ENCODE results near the gene NOSIP. TPM values are rescaled to one million over a fixed set of nuclear protein-coding genes. Genes with fewer than 3 reads are reported as not detected.

NOSIP gene
- total RNA-seq, 2 donors from 2014 or later, result 66.0 to 72.7 TPM

- ATAC-seq (replicated peaks in 1 of 2), result no peak
- Mint-ChIP-seq H3K9me3 (no peaks in the 10 kb centered on the region), H3K4me1 (ENCODE audit: low read depth) (peaks cover 33% of the 10 kb centered on the region), H3K27ac (no peak overlapping the region), H3K27me3 (ENCODE audit: low read depth) (no peaks in the 10 kb centered on the region), H3K4me3 (no peak overlapping the region), H3K36me3 (ENCODE audit: insufficient read depth in 2 of 2) (no peaks in the 10 kb centered on the region)
- DNase-seq, result no peak
Observed at GRCh38 chr19:49544154-49544553, 36.2 kb downstream of the NOSIP start.

- Mint-ChIP-seq H3K9me3 (no peaks in the 10 kb centered on the region), H3K27ac (no peak overlapping the region), H3K27me3 (ENCODE audit: low read depth) (no peaks in the 10 kb centered on the region), H3K36me3 (ENCODE audit: insufficient read depth in 2 of 2) (no peaks in the 10 kb centered on the region), H3K4me1 (ENCODE audit: low read depth) (peaks cover 21% of the 10 kb centered on the region), H3K4me3 (no peak overlapping the region)
- DNase-seq, result no peak
- no peak for ATAC-seq (replicated peaks in 1 of 2)
Observed at GRCh38 chr19:49543032-49543431, 37.3 kb downstream of the NOSIP start.

GRCh38 chr19:49542446-49542845 is 37.9 kb downstream of the NOSIP start:
- DNase-seq, result no peak

GRCh38 chr19:49541914-49542313 is 38.4 kb downstream of the NOSIP start:
- DNase-seq (no peak), ATAC-seq (replicated peaks in 1 of 2) (no peak)
- H3K36me3 Mint-ChIP-seq (ENCODE audit: insufficient read depth in 2 of 2), result no peaks in the 10 kb centered on the region
- H3K4me1 Mint-ChIP-seq (ENCODE audit: low read depth), result peaks cover 11% of the 10 kb centered on the region
- H3K4me3 Mint-ChIP-seq, result no peak overlapping the region
- H3K9me3 Mint-ChIP-seq, result no peaks in the 10 kb centered on the region
- no peaks in the 10 kb centered on the region for H3K27me3 Mint-ChIP-seq (ENCODE audit: low read depth)
- no peak overlapping the region for H3K27ac Mint-ChIP-seq

More at GRCh38 chr19:49542446-49542845, 37.9 kb downstream of the NOSIP start:
- Mint-ChIP-seq H3K9me3 (no peaks in the 10 kb centered on the region), H3K36me3 (ENCODE audit: insufficient read depth in 2 of 2) (no peaks in the 10 kb centered on the region), H3K27ac (no peak overlapping the region), H3K4me1 (ENCODE audit: low read depth) (peaks cover 16% of the 10 kb centered on the region), H3K27me3 (ENCODE audit: low read depth) (no peaks in the 10 kb centered on the region), H3K4me3 (no peak overlapping the region)
- no peak for ATAC-seq (replicated peaks in 1 of 2)

- H3K9me3 Mint-ChIP-seq, result no peaks in the 10 kb centered on the region
- no peak overlapping the region for H3K4me3 Mint-ChIP-seq
- H3K27ac Mint-ChIP-seq, result no peak overlapping the region
- H3K36me3 Mint-ChIP-seq (ENCODE audit: insufficient read depth in 2 of 2), result no peaks in the 10 kb centered on the region
- ATAC-seq (replicated peaks in 1 of 2), result no peak
- H3K4me1 Mint-ChIP-seq (ENCODE audit: low read depth), result peaks cover 16% of the 10 kb centered on the region
- peaks cover 10% of the 10 kb centered on the region for H3K27me3 Mint-ChIP-seq (ENCODE audit: low read depth)
- no peak for DNase-seq
Observed at GRCh38 chr19:49539192-49539952, 41.0 kb downstream of the NOSIP start.

- H3K9me3 Mint-ChIP-seq, result no peaks in the 10 kb centered on the region
- no peak overlapping the region for H3K4me3 Mint-ChIP-seq
- no peak overlapping the region for H3K27ac Mint-ChIP-seq
- peaks cover 11% of the 10 kb centered on the region for H3K27me3 Mint-ChIP-seq (ENCODE audit: low read depth)
- DNase-seq (no peak), ATAC-seq (replicated peaks in 1 of 2) (no peak)
- no peaks in the 10 kb centered on the region for H3K36me3 Mint-ChIP-seq (ENCODE audit: insufficient read depth in 2 of 2)
- H3K4me1 Mint-ChIP-seq (ENCODE audit: low read depth), result peaks cover 13% of the 10 kb centered on the region
Observed at GRCh38 chr19:49538643-49539042, 41.7 kb downstream of the NOSIP start.

GRCh38 chr19:49536921-49537462 is 43.4 kb downstream of the NOSIP start:
- Mint-ChIP-seq H3K9me3 (no peaks in the 10 kb centered on the region), H3K27me3 (ENCODE audit: low read depth) (peaks cover 11% of the 10 kb centered on the region), H3K4me1 (ENCODE audit: low read depth) (peaks cover 22% of the 10 kb centered on the region), H3K4me3 (no peak overlapping the region), H3K36me3 (ENCODE audit: insufficient read depth in 2 of 2) (no peaks in the 10 kb centered on the region), H3K27ac (no peak overlapping the region)
- no peak for ATAC-seq (replicated peaks in 1 of 2)
- no peak for DNase-seq

- H3K36me3 Mint-ChIP-seq (ENCODE audit: insufficient read depth in 2 of 2), result no peaks in the 10 kb centered on the region
- no peak overlapping the region for H3K27ac Mint-ChIP-seq
- H3K4me1 Mint-ChIP-seq (ENCODE audit: low read depth), result peaks cover 22% of the 10 kb centered on the region
- no peaks in the 10 kb centered on the region for H3K9me3 Mint-ChIP-seq
- ATAC-seq (replicated peaks in 1 of 2) (peak; percentile 12 to 22), DNase-seq (peak in 1 of 2 donors; percentile 15)
- H3K27me3 Mint-ChIP-seq (ENCODE audit: low read depth), result peaks cover 11% of the 10 kb centered on the region
- peak overlapping the region; percentile 92 to 99 for H3K4me3 Mint-ChIP-seq
Observed at GRCh38 chr19:49534632-49535385, 45.5 kb downstream of the NOSIP start.

GRCh38 chr19:49533551-49534488 is 46.5 kb downstream of the NOSIP start:
- Mint-ChIP-seq H3K4me3 (peak overlapping the region; percentile 92 to 99), H3K36me3 (ENCODE audit: insufficient read depth in 2 of 2) (no peaks in the 10 kb centered on the region), H3K27ac (no peak overlapping the region), H3K4me1 (ENCODE audit: low read depth) (peaks cover 22% of the 10 kb centered on the region), H3K27me3 (ENCODE audit: low read depth) (peaks cover 11% of the 10 kb centered on the region), H3K9me3 (no peaks in the 10 kb centered on the region)
- ATAC-seq (replicated peaks in 1 of 2) (peak; percentile 88 to 89), DNase-seq (peak; percentile 87 to 90)

- no peaks in the 10 kb centered on the region for H3K36me3 Mint-ChIP-seq (ENCODE audit: insufficient read depth in 2 of 2)
- ATAC-seq (replicated peaks in 1 of 2), result no peak
- H3K4me1 Mint-ChIP-seq (ENCODE audit: low read depth), result peaks cover 40% of the 10 kb centered on the region
- no peak overlapping the region for H3K4me3 Mint-ChIP-seq
- peaks cover 11% of the 10 kb centered on the region for H3K27me3 Mint-ChIP-seq (ENCODE audit: low read depth)
- no peak overlapping the region for H3K27ac Mint-ChIP-seq
- DNase-seq, result no peak
- no peaks in the 10 kb centered on the region for H3K9me3 Mint-ChIP-seq
Observed at GRCh38 chr19:49530708-49531107, 49.6 kb downstream of the NOSIP start.

- Mint-ChIP-seq H3K27ac (no peak overlapping the region), H3K9me3 (no peaks in the 10 kb centered on the region), H3K27me3 (ENCODE audit: low read depth) (no peaks in the 10 kb centered on the region), H3K4me1 (ENCODE audit: low read depth) (peaks cover 25% of the 10 kb centered on the region), H3K36me3 (ENCODE audit: insufficient read depth in 2 of 2) (no peaks in the 10 kb centered on the region), H3K4me3 (peak overlapping the region; percentile 85 to 94)
- no peak for DNase-seq
- no peak for ATAC-seq (replicated peaks in 1 of 2)
Observed at GRCh38 chr19:49528211-49528771, 52.1 kb downstream of the NOSIP start.

- peaks cover 18% of the 10 kb centered on the region for H3K4me1 Mint-ChIP-seq (ENCODE audit: low read depth)
- no peak overlapping the region for H3K27ac Mint-ChIP-seq
- no peak overlapping the region for H3K4me3 Mint-ChIP-seq
- no peaks in the 10 kb centered on the region for H3K36me3 Mint-ChIP-seq (ENCODE audit: insufficient read depth in 2 of 2)
- no peaks in the 10 kb centered on the region for H3K27me3 Mint-ChIP-seq (ENCODE audit: low read depth)
- DNase-seq (no peak), ATAC-seq (replicated peaks in 1 of 2) (no peak)
- H3K9me3 Mint-ChIP-seq, result no peaks in the 10 kb centered on the region
Observed at GRCh38 chr19:49524812-49525455, 55.4 kb downstream of the NOSIP start.

Data from activated T-cell treated with anti-CD3 and anti-CD28 coated beads, Interleukin-2, amount 50 U/mL, for 72 hours (primary cell).